ENCODE measurements around the gene AP3S2.
"Not testable (repeated sequence)": the region's sequence is repeated elsewhere in the genome, so short reads cannot be mapped to it uniquely, and the experiment has no call there.

AP3S2 gene

GRCh38 chr15:89785064-89785773 lies 108.6 kb downstream of the AP3S2 start:
- DNase-seq (ENCODE audit: extremely low spot score, insufficient read length, low read depth) (no peak), FAIRE-seq (no peak)

GRCh38 chr15:89784686-89784960 lies 109.2 kb downstream of the AP3S2 start:
- no peak for DNase-seq (ENCODE audit: extremely low spot score, insufficient read length, low read depth)
- no peak for FAIRE-seq

GRCh38 chr15:89783861-89784685 lies 109.7 kb downstream of the AP3S2 start:
- FAIRE-seq, result no peak
- DNase-seq (ENCODE audit: extremely low spot score, insufficient read length, low read depth), result no peak

- no peak for FAIRE-seq
- no peak for DNase-seq (ENCODE audit: extremely low spot score, insufficient read length, low read depth)
These were observed 110.5 kb downstream of the AP3S2 start for GRCh38 chr15:89783111-89783860.

- FAIRE-seq, result not testable (repeated sequence)
These were observed 111.2 kb downstream of the AP3S2 start for GRCh38 chr15:89782619-89782950.

GRCh38 chr15:89781891-89782618 lies 111.7 kb downstream of the AP3S2 start:
- FAIRE-seq (no peak), DNase-seq (ENCODE audit: extremely low spot score, insufficient read length, low read depth) (no peak)

More at GRCh38 chr15:89782619-89782950, 111.2 kb downstream of the AP3S2 start:
- DNase-seq (ENCODE audit: extremely low spot score, insufficient read length, low read depth), result not testable (repeated sequence)

- no peak for DNase-seq (ENCODE audit: extremely low spot score, insufficient read length, low read depth)
These were observed 112.7 kb downstream of the AP3S2 start for GRCh38 chr15:89781055-89781454.

GRCh38 chr15:89780601-89781000 lies 113.2 kb downstream of the AP3S2 start:
- no peak for DNase-seq (ENCODE audit: extremely low spot score, insufficient read length, low read depth)
- no peak for FAIRE-seq

More at GRCh38 chr15:89781055-89781454, 112.7 kb downstream of the AP3S2 start:
- peak; percentile 88 for FAIRE-seq
